GM21526 (cell line): ENCODE results near the gene TEX2.

ENCODE experiments used
- ATAC-seq: cut with Tn5 transposase; IDR thresholded peaks from one replicate; pipeline ENCODE4 v1.9.1; 2021; ENCODE audit warnings: moderate library complexity; ENCODE audit not compliant: unreplicated experiment, low FRiP score

The TEX2 gene

GRCh38 chr17:64124609-64125008 lies 138.5 kb downstream of the TEX2 start:
- no peak for ATAC-seq

GRCh38 chr17:64123114-64123513 lies 139.9 kb downstream of the TEX2 start:
- no peak for ATAC-seq

- peak; percentile 66 for ATAC-seq
Observed at GRCh38 chr17:64120972-64121786, 141.9 kb downstream of the TEX2 start.

- ATAC-seq, result no peak
Observed at GRCh38 chr17:64120159-64120810, 142.8 kb downstream of the TEX2 start.

- ATAC-seq, result no peak
Observed at GRCh38 chr17:64117981-64118979, 144.8 kb downstream of the TEX2 start.

- no peak for ATAC-seq
Observed at GRCh38 chr17:64115822-64116534, 147.1 kb downstream of the TEX2 start.

GRCh38 chr17:64115043-64115698 lies 147.9 kb downstream of the TEX2 start:
- no peak for ATAC-seq

- ATAC-seq, result no peak
Observed at GRCh38 chr17:64113006-64113405, 150.1 kb downstream of the TEX2 start.

GRCh38 chr17:64111831-64112230 lies 151.2 kb downstream of the TEX2 start:
- ATAC-seq, result no peak

- no peak for ATAC-seq
Observed at GRCh38 chr17:64110379-64111152, 152.5 kb downstream of the TEX2 start.

- ATAC-seq, result no peak
Observed at GRCh38 chr17:64109400-64109799, 153.7 kb downstream of the TEX2 start.

- no peak for ATAC-seq
Observed at GRCh38 chr17:64107500-64108236, 155.4 kb downstream of the TEX2 start.

GRCh38 chr17:64106918-64107317 lies 156.1 kb downstream of the TEX2 start:
- ATAC-seq, result no peak

- no peak for ATAC-seq
Observed at GRCh38 chr17:64103391-64104364, 159.4 kb downstream of the TEX2 start.

- ATAC-seq, result no peak
Observed at GRCh38 chr17:64102627-64103390, 160.3 kb downstream of the TEX2 start.

GRCh38 chr17:64099543-64099942 lies 163.5 kb downstream of the TEX2 start:
- ATAC-seq, result no peak
